Brain microvascular endothelial cell (primary cell): Measurements from ENCODE around the gene PFDN4.

Experiments
- DNase-seq: peaks from one replicate; pipeline ENCODE4 v3.0.0-alpha.2; 2020
- H3K27ac ChIP-seq: fragments of 250-450 bp; sonication (Bioruptor Pico); 2 replicates; pipeline ENCODE4 v1.5.1; 2020; ENCODE audit warnings: mild to moderate bottlenecking, moderate library complexity
- H3K27me3 ChIP-seq: fragments of 250-450 bp; sonication (Bioruptor Pico); replicated peaks from 2 replicates; pipeline ENCODE4 v1.5.1; 2020; ENCODE audit warnings: mild to moderate bottlenecking
- H3K36me3 ChIP-seq: fragments of 250-450 bp; sonication (Bioruptor Pico); replicated peaks from 2 replicates; pipeline ENCODE4 v1.5.1; 2020; ENCODE audit warnings: mild to moderate bottlenecking
- H3K4me3 ChIP-seq: 2 replicates; pipeline ENCODE4 v1.5.1; 2011; ENCODE audit warnings: low read depth, mild to moderate bottlenecking, control low read depth, low read length, moderate library complexity
- CTCF ChIP-seq: IDR thresholded peaks from 2 replicates; pipeline ENCODE4 v1.5.1; 2011; ENCODE audit warnings: low read depth, mild to moderate bottlenecking, moderate library complexity, low read length, control low read depth, inconsistent platforms; ENCODE audit errors: missing control alignments
- in situ Hi-C: cut with HindIII; loops from 2 replicates; pipeline ENCODE4 v1.10.0; 2017; ENCODE audit warnings: low sequenced_read_pairs, low pct_ligation_motif_present

Gene PFDN4

GRCh38 chr20:54178256-54178655 lies 29.6 kb upstream of the PFDN4 start:
- no peak for DNase-seq
- TF ChIP-seq CTCF, result no peak

GRCh38 chr20:54179946-54180345 lies 27.9 kb upstream of the PFDN4 start:
- no peak for TF ChIP-seq CTCF
- in situ Hi-C loops, result no loop called here
- DNase-seq, result no peak
- H3K4me3 ChIP-seq, result no peak overlapping the region
- no peak overlapping the region for H3K27ac ChIP-seq
- H3K36me3 ChIP-seq, result no peaks in the 10 kb centered on the region
- H3K27me3 ChIP-seq, result peaks cover 2% of the 10 kb centered on the region

More at GRCh38 chr20:54178256-54178655, 29.6 kb upstream of the PFDN4 start:
- in situ Hi-C loops, result no loop called here
- Histone ChIP-seq H3K27me3 (peaks cover 19% of the 10 kb centered on the region), H3K36me3 (no peaks in the 10 kb centered on the region), H3K4me3 (no peak overlapping the region), H3K27ac (no peak overlapping the region)

- no peak for TF ChIP-seq CTCF
- no peak for DNase-seq
- in situ Hi-C loops, result no loop called here
- Histone ChIP-seq H3K27ac (no peak overlapping the region), H3K36me3 (no peaks in the 10 kb centered on the region), H3K4me3 (no peak overlapping the region), H3K27me3 (no peaks in the 10 kb centered on the region)
These were observed 27.0 kb upstream of the PFDN4 start for GRCh38 chr20:54180931-54181330.

GRCh38 chr20:54184071-54184470 lies 23.8 kb upstream of the PFDN4 start:
- DNase-seq, result no peak

GRCh38 chr20:54184904-54185626 lies 22.8 kb upstream of the PFDN4 start:
- no peak for DNase-seq
- no peak for TF ChIP-seq CTCF
- in situ Hi-C loops, result no loop called here

More at GRCh38 chr20:54184071-54184470, 23.8 kb upstream of the PFDN4 start:
- H3K27me3 ChIP-seq, result no peaks in the 10 kb centered on the region
- TF ChIP-seq CTCF, result no peak
- H3K4me3 ChIP-seq, result no peak overlapping the region
- H3K27ac ChIP-seq, result no peak overlapping the region
- in situ Hi-C loops, result no loop called here
- no peaks in the 10 kb centered on the region for H3K36me3 ChIP-seq

More at GRCh38 chr20:54184904-54185626, 22.8 kb upstream of the PFDN4 start:
- Histone ChIP-seq H3K27ac (no peak overlapping the region), H3K36me3 (no peaks in the 10 kb centered on the region), H3K4me3 (no peak overlapping the region), H3K27me3 (no peaks in the 10 kb centered on the region)
